Measurements from ENCODE around the gene COPG1.

COPG1 gene

DNA sequence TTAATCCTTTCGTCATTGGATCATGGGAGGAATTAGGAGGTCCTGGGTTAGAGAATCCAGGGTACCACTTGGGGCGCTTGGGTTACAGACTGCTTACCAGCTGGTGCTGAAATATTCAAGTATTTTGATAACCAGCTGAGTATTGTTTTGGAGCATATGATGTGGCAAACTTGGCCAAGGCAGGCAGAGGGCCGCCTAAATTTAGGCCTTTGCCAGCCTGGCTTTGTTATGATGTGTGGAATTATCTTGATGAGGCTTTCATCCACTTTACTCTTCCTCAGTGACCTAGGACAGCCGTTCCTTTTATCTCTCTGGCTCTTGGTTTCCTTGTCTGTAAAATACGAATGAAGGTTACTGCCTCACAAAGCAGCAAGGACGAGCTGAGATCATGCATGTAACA lies 6.9 kb downstream of the COPG1 start:
- TF ChIP-seq, protein P1, sequence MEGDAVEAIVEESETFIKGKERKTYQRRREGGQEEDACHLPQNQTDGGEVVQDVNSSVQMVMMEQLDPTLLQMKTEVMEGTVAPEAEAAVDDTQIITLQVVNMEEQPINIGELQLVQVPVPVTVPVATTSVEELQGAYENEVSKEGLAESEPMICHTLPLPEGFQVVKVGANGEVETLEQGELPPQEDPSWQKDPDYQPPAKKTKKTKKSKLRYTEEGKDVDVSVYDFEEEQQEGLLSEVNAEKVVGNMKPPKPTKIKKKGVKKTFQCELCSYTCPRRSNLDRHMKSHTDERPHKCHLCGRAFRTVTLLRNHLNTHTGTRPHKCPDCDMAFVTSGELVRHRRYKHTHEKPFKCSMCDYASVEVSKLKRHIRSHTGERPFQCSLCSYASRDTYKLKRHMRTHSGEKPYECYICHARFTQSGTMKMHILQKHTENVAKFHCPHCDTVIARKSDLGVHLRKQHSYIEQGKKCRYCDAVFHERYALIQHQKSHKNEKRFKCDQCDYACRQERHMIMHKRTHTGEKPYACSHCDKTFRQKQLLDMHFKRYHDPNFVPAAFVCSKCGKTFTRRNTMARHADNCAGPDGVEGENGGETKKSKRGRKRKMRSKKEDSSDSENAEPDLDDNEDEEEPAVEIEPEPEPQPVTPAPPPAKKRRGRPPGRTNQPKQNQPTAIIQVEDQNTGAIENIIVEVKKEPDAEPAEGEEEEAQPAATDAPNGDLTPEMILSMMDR (IDR thresholded peaks at IDR 0.05; ENCODE audit: unreplicated experiment in 3 of 3), result no peak
- Mint-ChIP-seq H3K27me3 (ENCODE audit: low read depth) (no peaks in the 10 kb centered on the region), H3K4me3 (no peak overlapping the region), H3K27ac (no peak overlapping the region), H3K4me1 (no peaks in the 10 kb centered on the region), H3K9me3 (no peaks in the 10 kb centered on the region), H3K36me3 (ENCODE audit: low read depth) (peaks cover 80% of the 10 kb centered on the region)

DNA sequence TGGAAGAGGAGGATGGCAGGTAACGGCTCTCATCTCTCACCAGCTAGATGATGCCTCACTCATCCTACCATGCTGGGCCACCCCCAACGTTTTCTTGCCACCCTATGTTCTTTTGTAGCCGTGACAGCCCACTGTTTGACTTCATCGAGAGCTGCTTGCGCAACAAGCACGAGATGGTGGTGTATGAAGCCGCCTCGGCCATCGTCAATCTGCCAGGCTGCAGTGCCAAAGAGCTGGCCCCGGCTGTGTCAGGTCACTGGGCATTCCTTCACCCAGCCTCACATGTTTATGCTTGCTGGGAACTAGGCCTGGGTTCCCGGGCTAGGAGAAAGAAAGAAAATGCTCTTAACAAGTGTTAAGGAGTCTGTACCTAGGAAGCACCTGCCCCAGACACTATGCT lies 8.2 kb downstream of the COPG1 start:
- Mint-ChIP-seq H3K4me1 (no peaks in the 10 kb centered on the region), H3K4me3 (no peak overlapping the region), H3K36me3 (ENCODE audit: low read depth) (peaks cover 78% of the 10 kb centered on the region), H3K27me3 (ENCODE audit: low read depth) (no peaks in the 10 kb centered on the region), H3K9me3 (no peaks in the 10 kb centered on the region), H3K27ac (no peak overlapping the region)
- TF ChIP-seq, protein P1 (IDR thresholded peaks at IDR 0.05; ENCODE audit: unreplicated experiment in 3 of 3), result no peak

DNA sequence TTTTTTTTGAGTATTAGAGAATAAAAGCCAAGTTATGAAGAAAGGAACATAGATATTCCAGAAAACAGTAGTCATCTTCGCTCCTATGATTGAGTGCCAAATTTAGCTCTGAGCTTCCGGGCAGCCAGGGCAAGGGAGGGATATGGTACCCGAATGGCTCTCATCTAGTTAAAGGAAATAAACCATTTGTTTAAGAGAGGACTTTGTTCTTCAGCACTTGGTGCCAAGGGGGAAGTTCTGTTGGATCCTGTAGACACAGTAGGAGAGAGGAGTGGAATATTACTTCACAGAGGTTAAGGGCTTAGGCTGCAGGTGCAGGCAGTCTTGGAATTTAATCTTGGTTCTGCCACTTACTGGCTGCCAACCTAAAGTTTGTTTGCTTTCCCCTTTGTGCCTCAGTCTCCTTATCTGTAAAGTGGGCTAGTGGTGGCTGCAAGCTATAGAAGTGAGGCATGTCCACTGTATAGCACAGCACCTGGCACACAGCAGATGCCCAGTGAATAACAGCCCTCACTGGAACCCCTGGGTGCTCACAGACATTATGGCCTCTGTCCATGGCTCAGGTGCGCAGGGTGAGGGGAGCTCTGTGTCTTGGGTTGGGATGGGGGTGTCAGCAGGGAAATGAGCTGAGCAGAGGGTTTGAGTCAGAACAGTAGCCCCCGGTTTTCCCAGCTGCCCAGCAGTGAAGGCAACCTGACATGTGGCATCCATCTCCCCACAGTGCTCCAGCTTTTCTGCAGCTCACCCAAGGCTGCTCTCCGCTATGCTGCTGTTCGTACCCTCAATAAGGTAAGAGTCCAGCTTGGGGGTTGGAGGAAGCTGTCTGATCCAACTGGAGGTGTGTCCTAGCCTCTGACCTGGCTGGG lies 10.4 kb downstream of the COPG1 start:
- no peak overlapping the region for H3K4me3 Mint-ChIP-seq
- TF ChIP-seq, protein P1 (IDR thresholded peaks at IDR 0.05; ENCODE audit: unreplicated experiment in 3 of 3), result no peak
- no peaks in the 10 kb centered on the region for H3K4me1 Mint-ChIP-seq
- H3K27me3 Mint-ChIP-seq (ENCODE audit: low read depth), result no peaks in the 10 kb centered on the region
- no peak overlapping the region for H3K27ac Mint-ChIP-seq
- peaks cover 78% of the 10 kb centered on the region for H3K36me3 Mint-ChIP-seq (ENCODE audit: low read depth)
- H3K9me3 Mint-ChIP-seq, result no peaks in the 10 kb centered on the region

DNA sequence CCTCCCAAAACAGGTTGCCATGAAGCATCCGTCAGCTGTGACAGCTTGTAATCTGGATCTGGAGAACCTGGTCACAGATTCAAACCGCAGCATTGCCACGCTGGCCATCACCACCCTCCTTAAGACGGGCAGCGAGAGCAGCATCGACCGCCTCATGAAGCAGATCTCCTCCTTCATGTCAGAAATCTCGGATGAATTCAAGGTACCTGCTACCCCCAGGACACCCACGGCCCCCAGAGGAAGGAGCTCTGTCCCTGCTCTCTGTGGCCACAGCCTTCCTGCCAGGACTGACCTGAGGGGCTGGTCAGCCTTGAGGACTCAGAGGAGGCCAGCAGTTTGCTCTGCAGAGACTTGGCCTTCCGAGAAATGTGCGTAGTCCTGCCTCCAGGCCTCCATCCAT lies 11.2 kb downstream of the COPG1 start:
- H3K4me1 Mint-ChIP-seq, result no peaks in the 10 kb centered on the region
- H3K36me3 Mint-ChIP-seq (ENCODE audit: low read depth), result peaks cover 77% of the 10 kb centered on the region
- no peaks in the 10 kb centered on the region for H3K9me3 Mint-ChIP-seq
- no peak overlapping the region for H3K4me3 Mint-ChIP-seq
- H3K27ac Mint-ChIP-seq, result no peak overlapping the region
- H3K27me3 Mint-ChIP-seq (ENCODE audit: low read depth), result no peaks in the 10 kb centered on the region
- TF ChIP-seq, protein P1 (IDR thresholded peaks at IDR 0.05; ENCODE audit: unreplicated experiment in 3 of 3), result no peak

DNA sequence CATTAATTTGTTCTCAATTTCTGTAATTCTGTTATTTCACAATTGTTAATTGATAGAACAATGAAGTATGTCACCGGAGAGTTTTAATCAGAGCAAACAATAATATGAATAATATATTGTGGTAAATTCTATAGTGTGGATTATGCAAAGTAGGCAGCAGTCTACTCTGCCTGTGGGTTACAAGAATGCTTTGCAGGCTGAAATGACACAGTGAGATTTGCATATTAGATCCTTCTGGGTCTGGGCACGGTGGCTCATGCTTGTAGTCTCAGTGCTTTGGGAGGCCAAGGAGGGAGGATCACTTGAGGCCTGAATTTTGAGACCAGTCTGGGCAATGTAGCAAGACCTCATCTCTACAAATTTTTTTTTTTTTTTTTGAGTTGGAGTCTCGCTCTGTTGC lies 12.5 kb downstream of the COPG1 start:
- Mint-ChIP-seq H3K4me1 (no peaks in the 10 kb centered on the region), H3K9me3 (no peaks in the 10 kb centered on the region), H3K27me3 (ENCODE audit: low read depth) (no peaks in the 10 kb centered on the region), H3K27ac (no peak overlapping the region), H3K4me3 (no peak overlapping the region), H3K36me3 (ENCODE audit: low read depth) (peaks cover 76% of the 10 kb centered on the region)
- TF ChIP-seq, protein P1 (IDR thresholded peaks at IDR 0.05; ENCODE audit: unreplicated experiment in 3 of 3), result no peak
